NT2/D1 (cell line): ENCODE data around the gene CCDC7.
"Not testable (repeated sequence)": the region's sequence is repeated elsewhere in the genome, so short reads cannot be mapped to it uniquely, and the experiment has no call there.

Source experiments
- DNase-seq: peaks from one replicate; pipeline ENCODE4 v3.0.0-alpha.2; 2011; ENCODE audit warnings: low read depth, low spot score
- H3K27me3 ChIP-seq: 2 replicates; pipeline ENCODE4 v1.6.0; 2011; ENCODE audit warnings: mild to moderate bottlenecking; ENCODE audit not compliant: insufficient read length, insufficient read depth
- H3K36me3 ChIP-seq: 2 replicates; pipeline ENCODE4 v1.6.1; 2011; ENCODE audit warnings: mild to moderate bottlenecking, low read length, mixed read lengths; ENCODE audit not compliant: insufficient read depth, insufficient read length
- H3K4me1 ChIP-seq: 2 replicates; pipeline ENCODE4 v1.5.1; 2011; ENCODE audit not compliant: insufficient read depth, insufficient read length
- H3K4me3 ChIP-seq: 2 replicates; pipeline ENCODE4 v1.5.1; 2011; ENCODE audit warnings: low read depth; ENCODE audit not compliant: insufficient read length
- H3K9ac ChIP-seq: 2 replicates; pipeline ENCODE4 v1.6.0; 2011; ENCODE audit warnings: low read depth; ENCODE audit not compliant: insufficient read length
- H3K9me3 ChIP-seq: 2 replicates; pipeline ENCODE4 v1.5.1; 2011; ENCODE audit warnings: mild to moderate bottlenecking, low read length; ENCODE audit not compliant: insufficient read depth
- SUZ12 ChIP-seq: IDR thresholded peaks from 2 replicates; pipeline ENCODE4 v1.6.1; 2011; ENCODE audit not compliant: insufficient read length, insufficient read depth; ENCODE audit errors: extremely low read depth
- YY1 ChIP-seq: IDR thresholded peaks from 2 replicates; pipeline ENCODE4 v1.6.1; 2011; ENCODE audit not compliant: insufficient read length, insufficient read depth
- ZNF274 ChIP-seq: IDR thresholded peaks from 2 replicates; pipeline ENCODE4 v1.6.1; 2011; ENCODE audit warnings: mild to moderate bottlenecking, low read depth, low read length

Gene CCDC7

DNA sequence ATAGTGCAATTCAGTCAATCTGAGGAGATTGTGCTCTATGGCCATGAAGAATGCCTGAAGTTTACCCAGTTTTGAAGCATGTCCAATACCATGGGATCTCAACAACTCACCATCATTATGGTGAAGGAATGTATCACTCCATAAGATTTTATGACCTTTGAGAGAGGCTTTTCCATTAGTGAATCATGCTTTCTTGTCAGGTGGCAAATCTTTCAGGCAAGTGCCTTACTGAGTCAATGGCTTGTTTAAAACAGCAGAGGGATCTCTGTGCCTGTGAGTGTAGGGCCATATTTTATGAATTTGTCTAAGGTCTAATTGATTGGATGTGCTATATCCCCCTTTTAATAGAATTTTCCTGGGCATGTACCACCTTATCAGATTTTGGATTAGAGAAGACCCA lies 131.5 kb downstream of the CCDC7 start:
- no peak for DNase-seq
- no peak overlapping the region for H3K4me3 ChIP-seq
- no peaks in the 10 kb centered on the region for H3K9me3 ChIP-seq
- no peaks in the 10 kb centered on the region for H3K36me3 ChIP-seq
- no peak for TF ChIP-seq SUZ12
- no peak for TF ChIP-seq ZNF274
- no peak for TF ChIP-seq YY1
- H3K4me1 ChIP-seq, result no peaks in the 10 kb centered on the region
- no peaks in the 10 kb centered on the region for H3K27me3 ChIP-seq
- no peak overlapping the region for H3K9ac ChIP-seq

DNA sequence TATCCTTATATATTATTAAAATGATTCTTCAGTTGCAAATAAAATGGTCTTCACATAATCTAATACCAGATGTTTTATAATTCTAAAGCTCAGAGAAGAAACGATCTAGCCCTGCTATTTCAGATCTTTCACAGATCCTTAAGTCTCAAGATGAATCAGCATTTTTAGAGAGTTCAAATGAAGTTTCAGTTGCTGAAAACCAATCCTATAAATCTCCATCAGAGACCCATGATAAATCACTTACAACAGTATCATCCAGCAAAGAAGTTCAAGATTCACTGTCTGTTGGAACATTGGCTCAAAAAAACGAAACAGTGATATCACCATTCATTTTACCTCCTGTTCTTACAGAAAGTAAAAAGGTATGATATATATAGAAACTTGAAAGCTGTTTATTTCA lies 137.0 kb downstream of the CCDC7 start:
- no peaks in the 10 kb centered on the region for H3K27me3 ChIP-seq
- H3K9me3 ChIP-seq, result no peaks in the 10 kb centered on the region
- H3K9ac ChIP-seq, result no peak overlapping the region
- DNase-seq, result no peak
- no peaks in the 10 kb centered on the region for H3K36me3 ChIP-seq
- no peak for TF ChIP-seq SUZ12
- TF ChIP-seq ZNF274, result no peak
- TF ChIP-seq YY1, result no peak
- H3K4me1 ChIP-seq, result no peaks in the 10 kb centered on the region
- no peak overlapping the region for H3K4me3 ChIP-seq

DNA sequence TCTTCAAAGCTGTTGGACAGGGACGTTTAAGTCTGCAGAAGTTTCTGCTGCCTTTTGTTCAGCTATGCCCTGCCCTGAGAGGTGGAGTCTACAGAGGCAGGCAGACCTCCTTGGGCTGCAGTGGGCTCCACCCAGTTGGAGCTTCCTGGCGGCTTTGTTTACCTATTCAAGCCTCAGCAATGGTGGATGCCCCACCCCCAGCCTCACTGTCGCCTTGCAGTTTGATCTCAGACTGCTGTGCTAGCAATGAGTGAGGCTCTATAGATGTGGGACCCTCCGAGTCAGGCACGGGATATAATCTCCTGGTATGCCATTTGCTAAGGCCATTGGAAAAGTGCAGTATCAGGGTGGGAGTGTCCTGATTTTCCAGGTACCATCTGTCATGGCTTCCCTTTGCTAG lies 152.1 kb downstream of the CCDC7 start:
- H3K9ac ChIP-seq, H3K9me3 ChIP-seq, DNase-seq, H3K36me3 ChIP-seq, H3K27me3 ChIP-seq, H3K4me1 ChIP-seq, H3K4me3 ChIP-seq: not testable (repeated sequence)

DNA sequence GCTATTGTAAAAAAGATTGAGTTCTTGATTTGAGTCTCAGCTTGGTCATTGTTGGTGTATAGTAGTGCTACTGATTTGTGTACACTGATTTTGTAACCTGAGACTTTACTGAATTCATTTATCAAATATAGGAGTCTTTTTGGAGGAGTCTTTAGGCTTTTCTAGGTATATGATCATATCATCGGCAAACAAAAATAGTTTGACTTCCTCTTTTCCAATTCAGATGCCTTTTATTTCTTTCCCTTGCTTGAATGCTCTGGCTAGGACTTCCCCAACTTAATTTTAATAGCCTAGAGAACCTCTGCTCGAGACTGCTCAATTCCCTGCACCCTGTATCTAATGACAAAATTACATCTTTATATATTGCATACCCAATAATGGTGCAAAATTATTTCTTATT lies 154.4 kb downstream of the CCDC7 start:
- TF ChIP-seq YY1 (no peak), SUZ12 (no peak), ZNF274 (no peak)
- H3K27me3 ChIP-seq, result no peaks in the 10 kb centered on the region
- H3K4me1 ChIP-seq, result no peaks in the 10 kb centered on the region
- no peak for DNase-seq
- no peak overlapping the region for H3K4me3 ChIP-seq
- no peaks in the 10 kb centered on the region for H3K36me3 ChIP-seq
- no peak overlapping the region for H3K9ac ChIP-seq
- peaks cover 7% of the 10 kb centered on the region for H3K9me3 ChIP-seq

DNA sequence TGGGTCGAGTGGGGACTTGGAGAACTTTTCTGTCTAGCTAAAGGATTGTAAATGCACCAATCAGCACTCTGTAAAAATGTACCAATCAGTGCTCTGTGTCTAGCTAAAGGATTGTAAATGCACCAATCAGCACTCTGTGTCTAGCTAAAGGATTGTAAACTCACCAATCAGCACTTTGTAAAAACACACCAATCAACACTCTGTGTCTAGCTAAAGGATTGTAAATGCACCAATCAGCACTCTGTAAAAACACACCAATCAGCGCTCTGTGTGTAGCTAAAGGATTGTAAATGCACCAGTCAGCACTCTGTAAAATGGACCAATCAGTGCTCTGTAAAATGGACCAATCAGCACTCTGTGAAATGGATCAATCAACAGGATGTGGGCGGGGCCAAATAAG lies 155.6 kb downstream of the CCDC7 start:
- not testable (repeated sequence) for H3K27me3 ChIP-seq, H3K9me3 ChIP-seq, DNase-seq, H3K9ac ChIP-seq, H3K4me3 ChIP-seq, H3K36me3 ChIP-seq, H3K4me1 ChIP-seq

DNA sequence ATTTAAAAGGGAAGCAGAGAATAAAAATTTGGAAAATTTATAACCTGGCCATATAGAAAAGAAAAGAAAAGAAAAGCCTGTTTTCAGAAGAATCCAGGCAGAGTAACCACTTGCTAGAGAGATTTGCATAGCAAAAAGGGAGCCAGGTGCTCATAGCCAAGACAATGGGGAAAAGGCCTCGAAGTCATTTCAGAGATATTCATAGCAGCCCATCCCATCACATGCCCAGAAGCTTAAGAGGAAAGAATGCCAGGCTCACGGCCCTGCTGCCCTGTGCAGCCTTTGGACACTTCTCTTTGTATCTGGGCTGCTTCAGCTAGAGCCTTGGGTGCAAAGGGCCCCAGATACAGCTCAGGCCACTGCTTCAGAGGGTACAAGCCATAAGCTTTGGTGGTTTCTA lies 159.8 kb downstream of the CCDC7 start:
- Histone ChIP-seq H3K4me1 (no peaks in the 10 kb centered on the region), H3K36me3 (no peaks in the 10 kb centered on the region), H3K9me3 (peaks cover 7% of the 10 kb centered on the region)

DNA sequence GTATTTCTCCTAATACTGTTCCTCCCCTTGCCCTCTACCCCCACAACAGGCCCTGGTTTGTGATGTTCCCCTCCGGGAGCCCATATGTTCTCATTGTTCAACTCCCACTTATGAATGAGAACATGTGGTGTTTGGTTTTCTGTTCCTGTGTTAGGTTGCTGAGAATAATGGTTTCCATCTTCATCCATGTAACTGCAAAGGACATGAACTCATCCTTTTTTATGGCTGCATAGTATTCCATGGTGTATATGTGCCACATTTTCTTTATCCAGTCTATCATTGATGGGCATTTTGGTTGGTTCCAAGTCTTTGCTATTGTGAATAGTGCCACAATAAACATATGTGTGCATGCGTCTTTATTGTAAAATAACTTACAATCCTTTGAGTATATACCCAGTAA lies 164.6 kb downstream of the CCDC7 start:
- H3K9me3 ChIP-seq, H3K27me3 ChIP-seq, H3K9ac ChIP-seq, H3K4me1 ChIP-seq, H3K36me3 ChIP-seq, DNase-seq, H3K4me3 ChIP-seq: not testable (repeated sequence)

More for the DNA sequence above, 159.8 kb downstream of the CCDC7 start:
- Histone ChIP-seq H3K27me3 (no peaks in the 10 kb centered on the region), H3K9ac (no peak overlapping the region), H3K4me3 (no peak overlapping the region)
- no peak for TF ChIP-seq ZNF274
- no peak for TF ChIP-seq SUZ12
- TF ChIP-seq YY1, result no peak
- DNase-seq, result peak; percentile 15

DNA sequence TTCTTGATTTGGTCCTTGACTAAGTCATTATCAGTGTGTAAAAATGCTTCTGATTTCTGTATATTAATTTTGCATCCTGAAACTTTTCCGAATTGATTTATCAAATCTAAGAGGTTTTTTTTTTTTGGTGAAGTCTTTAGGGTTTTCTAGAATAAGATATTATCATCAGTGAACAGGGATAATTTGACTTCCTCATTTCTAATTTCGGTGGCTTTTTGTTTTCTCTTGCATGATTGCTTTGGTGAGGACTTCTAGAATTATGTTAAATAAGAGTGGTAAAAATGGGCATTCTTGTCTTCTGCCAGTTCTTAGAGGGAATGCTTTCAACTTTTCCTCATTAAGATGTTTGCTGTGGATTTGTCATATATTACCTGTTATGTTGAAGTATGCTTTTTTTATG lies 170.5 kb downstream of the CCDC7 start:
- Histone ChIP-seq H3K36me3 (no peaks in the 10 kb centered on the region), H3K9me3 (no peaks in the 10 kb centered on the region), H3K27me3 (no peaks in the 10 kb centered on the region), H3K4me1 (no peaks in the 10 kb centered on the region), H3K9ac (no peak overlapping the region), H3K4me3 (no peak overlapping the region)
- TF ChIP-seq ZNF274 (no peak), SUZ12 (no peak), YY1 (no peak)
- DNase-seq, result no peak
